ENCODE measurements around the gene SLC26A8. TPM values are rescaled to one million over a fixed set of nuclear protein-coding genes. Genes with fewer than 3 reads are reported as not detected.
"Not testable (repeated sequence)": the region's sequence is repeated elsewhere in the genome, so short reads cannot be mapped to it uniquely, and the experiment has no call there.

The SLC26A8 gene
- total RNA-seq, 1 donor from 2014 or later, result 0.35 TPM

DNA sequence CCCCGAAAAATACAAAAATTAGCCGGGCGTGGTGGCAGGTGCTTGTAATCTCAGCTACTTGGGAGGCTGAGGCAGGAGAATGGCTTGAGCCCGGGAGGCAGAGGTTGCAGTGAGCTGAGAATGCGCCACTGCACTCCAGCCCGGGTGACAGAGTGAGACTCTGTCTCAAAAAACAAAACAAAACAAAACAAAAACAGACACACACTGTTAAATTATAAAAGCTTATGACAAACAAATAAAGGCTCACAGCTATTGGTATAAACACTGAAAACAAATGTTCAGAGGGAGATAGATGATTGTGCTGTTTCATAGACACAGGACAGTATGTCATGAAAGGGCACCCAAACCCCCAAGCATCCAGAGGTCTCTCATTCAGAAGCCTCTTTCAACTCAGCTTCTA, 107.5 kb downstream of the SLC26A8 start:
- DNase-seq (ENCODE audit: low spot score), result not testable (repeated sequence)

DNA sequence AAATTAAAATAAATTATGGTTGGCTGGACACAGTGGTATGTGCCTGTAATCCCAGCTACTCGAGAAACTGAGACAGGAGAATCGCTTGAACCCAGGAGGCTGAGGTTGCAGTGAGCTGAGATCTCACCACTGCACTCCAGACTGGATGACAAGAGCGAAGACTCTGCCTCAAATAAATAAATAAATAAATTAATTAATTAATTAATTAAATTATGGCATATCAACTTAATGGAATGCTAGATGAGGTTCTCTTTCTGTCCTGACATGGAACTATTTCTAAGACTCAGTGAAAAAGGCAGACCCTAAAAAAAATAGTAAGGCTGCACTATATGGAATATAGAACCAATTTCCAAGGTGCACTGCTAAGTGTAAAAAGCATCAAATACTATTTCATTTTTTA, 108.4 kb downstream of the SLC26A8 start:
- no peak for DNase-seq (ENCODE audit: low spot score)

DNA sequence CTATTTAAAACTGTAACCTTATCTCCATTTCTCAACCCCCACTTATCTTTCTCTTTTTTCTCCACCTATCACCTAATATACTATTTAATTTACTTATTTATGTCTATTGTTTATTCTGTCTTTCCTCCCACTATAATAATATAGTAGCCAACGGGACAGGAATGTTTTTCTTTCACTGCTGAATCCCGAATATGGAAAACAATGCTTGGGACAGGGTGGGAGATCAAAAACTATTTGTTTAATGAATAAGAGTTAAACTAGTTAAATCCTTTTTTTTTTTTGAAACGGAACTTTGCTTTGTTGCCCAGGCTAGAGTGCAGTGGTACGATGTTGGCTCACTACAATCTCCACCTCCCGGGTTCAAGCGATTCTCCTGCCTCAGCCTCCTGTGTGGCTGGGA, 109.9 kb downstream of the SLC26A8 start:
- no peak for DNase-seq (ENCODE audit: low spot score)

DNA sequence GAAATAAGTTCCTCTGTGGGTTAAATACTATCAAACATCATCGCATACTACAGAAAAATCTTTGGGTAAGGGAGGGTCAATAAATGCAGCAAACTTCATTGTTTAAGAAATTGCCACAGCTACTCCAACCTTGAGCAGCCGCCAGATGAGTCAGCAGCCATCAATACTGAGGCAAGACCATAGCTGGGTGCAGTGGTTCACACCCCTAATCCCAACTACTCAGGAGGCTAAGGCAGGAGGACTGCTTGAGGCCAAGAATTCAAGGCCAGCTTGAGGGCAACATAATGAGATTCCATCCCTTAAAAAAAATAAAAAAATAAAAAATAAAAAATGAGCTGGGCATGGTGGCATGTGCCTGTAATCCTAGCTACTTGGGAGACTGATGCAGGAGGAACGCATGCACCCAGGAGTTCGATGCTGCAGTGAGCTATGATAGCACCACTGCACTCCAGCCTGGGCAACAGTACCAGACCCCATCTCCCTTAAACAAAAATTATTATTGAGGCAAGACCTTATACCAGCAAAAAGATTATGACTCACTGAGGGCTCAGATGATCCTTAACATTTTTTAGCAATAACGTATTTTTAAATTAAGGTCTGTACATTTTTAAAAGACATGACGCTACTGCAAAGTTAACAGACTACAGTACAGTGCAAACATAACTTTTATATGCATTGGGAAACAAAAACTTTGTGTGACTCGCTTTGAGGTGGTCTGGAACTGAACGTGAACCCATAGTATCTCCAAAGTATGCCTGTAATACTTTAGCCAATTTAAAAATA, 112.4 kb downstream of the SLC26A8 start:
- DNase-seq (ENCODE audit: low spot score), result no peak

DNA sequence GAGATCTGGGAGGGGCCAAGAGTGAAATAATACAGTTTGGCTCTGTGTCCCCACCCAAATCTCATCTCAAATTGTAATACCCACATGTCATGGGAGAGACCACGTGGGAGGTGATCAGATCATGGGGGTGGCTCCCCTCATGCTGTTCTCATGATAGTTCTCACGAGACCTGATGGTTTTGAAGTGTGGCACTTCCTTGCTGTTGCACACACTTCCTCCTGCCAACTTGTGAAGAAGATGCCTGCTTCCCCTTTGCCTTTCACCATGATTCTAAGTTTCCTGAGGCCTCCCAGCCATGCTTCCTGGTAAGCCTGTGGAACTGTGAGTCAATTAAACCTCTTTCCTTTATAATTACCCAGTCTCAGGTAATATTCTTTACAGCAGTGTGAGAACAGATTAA, 114.9 kb downstream of the SLC26A8 start:
- DNase-seq (ENCODE audit: low spot score), result not testable (repeated sequence)

DNA sequence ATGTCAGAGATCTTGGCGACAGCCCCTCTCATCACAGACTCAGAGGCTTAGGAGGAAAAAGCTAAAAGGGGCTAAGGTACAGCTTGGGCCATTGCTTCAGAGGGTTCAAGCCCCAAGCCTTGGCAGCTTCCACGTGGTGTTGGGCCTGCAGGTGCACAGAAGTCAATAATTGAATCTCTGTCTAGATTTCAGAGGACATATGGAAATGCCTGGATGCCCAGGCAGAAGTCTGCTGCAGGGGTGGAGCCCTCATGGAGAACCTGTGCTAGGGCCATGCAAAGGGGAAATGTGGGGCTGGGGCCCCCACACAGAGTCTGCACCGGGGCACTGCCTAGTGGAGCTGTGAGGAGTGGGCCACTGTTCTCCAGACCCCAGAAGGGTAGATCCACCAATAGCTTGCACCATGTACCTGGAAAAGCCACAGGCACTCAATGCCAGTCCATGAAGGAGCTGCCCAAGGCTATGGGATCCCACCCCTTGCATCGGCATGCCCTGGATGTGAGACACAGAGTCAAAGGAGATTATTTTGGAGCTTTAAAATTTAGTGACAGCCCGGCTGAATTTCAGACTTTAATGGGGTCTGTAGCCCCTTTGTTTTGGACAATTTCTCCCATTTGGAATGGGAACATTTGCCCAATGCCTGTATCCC, 115.6 kb downstream of the SLC26A8 start:
- not testable (repeated sequence) for DNase-seq (ENCODE audit: low spot score)

DNA sequence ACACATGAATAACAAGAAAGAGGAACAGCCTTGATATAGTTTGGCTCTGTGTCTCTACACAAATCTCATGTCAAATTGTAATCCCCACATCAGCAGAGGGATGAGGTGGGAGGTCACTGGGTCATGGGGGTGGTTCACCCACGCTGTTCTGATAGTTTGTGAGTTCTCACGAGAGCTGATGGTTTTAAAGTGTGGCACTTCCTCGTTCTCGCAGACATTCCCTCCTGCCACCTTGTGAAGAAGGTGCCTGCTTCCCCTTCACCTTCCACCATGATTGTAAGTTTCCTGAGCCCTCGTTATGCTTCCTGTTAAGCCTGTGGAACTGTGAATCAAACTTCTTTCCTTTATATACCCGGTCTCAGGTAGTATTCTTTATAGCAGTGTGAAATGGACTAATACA, 116.7 kb downstream of the SLC26A8 start:
- DNase-seq (ENCODE audit: low spot score), result no peak

DNA sequence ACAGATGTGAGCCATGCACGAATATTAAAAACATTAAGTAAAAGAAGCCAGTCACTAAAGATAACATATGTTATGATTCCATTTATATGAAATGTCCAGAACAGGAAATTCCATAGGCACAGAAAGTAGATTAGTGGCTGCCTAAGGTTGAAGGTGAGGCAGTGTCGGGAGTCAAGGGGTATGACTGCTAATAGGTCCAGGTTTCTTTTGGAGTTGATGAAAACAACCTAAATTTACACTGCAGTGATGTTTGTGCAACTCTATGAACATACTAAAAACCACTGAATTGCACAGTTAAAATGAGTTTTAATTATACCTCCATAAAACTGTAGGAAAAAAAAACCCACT, 118.0 kb downstream of the SLC26A8 start:
- DNase-seq (ENCODE audit: low spot score), result no peak

DNA sequence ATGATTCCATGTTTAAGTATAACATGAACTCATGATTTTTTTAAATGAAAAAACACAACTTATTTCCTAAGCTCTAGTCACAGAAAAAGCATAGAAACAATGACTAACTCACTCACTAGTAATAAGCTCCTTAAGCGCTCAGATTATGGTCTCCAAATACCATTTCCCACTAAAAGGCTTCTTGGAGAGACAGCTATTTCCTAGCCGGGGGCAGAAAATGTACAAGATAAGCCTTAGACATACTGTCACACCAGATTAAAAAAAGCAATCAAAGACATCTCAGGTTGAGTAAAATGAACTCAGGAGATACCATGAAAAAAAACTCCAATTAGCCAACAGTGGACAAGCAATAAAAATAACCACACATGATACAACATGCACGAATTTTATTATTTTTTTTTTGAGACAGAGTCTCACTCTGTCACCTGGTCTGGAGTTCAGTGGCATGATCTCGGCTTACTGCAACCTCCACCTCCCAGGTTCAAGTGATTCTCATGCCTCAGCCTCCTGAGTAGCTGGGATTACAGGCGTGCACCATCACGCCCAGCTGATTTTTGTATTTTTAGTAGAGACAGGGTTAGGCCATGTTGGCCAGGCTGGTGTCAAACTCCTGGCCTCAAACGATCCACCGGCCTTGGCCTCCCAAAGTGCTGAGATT, 118.5 kb downstream of the SLC26A8 start:
- no peak for DNase-seq (ENCODE audit: low spot score)

DNA sequence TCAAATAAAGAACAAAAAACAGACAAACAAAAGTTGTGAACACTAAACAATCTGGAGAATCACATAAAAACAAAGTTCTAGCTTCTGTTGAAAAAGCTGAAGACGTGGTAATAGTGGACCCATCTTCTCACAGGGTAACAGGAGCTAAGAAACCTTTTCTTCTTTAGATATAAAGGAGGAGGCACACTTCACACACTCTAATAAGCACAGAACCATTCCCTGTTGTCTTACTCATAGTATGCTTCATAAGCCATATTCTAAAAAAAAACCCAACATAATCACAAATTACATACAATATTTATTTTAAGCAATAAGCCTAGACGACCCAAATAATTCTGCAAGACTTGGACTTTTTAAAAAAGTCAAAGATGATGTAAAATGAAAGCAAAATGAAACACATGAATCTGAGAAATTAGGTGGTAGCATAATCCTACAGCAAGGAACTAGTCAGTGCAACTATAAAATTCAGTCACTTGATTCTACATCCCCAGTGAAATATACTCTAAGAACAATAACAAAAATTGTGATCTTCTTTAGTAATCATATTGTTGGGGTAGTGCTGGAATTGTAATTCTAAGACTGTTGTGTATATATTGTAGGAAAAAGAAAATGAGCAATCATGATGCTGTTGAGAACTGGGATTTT, 119.2 kb downstream of the SLC26A8 start:
- no peak for DNase-seq (ENCODE audit: low spot score)

DNA sequence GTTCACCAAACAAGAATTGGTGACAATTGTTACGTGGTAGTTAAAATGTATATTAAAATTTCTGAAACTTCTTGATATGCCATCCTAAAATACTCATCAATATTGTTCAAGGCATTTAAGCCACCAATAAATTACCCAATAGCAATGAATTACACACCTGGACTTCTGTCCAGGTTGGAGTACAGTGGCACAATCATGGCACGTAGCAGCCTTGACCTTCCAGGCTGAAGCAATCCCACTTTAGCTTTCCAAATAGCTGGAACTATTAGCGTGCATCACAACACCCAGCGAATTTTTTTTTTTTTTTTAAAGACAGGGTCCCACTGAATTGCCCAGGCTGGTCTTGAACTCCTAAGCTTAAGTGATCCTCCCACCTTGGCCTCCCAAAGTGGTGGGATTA, 120.8 kb downstream of the SLC26A8 start:
- DNase-seq (ENCODE audit: low spot score), result no peak

DNA sequence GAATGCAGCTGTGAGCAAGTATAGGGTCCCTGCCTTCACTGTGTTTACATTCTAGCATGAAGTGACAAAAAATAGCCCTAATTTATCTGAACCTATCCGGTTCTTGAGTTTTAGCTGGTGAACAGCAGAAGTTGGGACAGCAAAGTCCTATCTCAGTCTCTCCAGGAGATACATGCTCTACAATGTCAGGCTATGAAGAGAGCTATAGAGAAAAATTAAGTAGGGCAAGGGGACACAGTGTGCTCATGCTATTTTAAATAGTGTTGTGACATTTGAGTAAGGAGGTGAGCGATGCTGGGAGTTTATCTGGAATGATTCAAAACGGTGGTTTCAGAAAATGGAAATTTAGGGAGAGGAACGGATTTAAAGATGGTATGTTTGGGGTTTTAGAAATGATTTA, 124.0 kb downstream of the SLC26A8 start:
- no peak for DNase-seq (ENCODE audit: low spot score)

DNA sequence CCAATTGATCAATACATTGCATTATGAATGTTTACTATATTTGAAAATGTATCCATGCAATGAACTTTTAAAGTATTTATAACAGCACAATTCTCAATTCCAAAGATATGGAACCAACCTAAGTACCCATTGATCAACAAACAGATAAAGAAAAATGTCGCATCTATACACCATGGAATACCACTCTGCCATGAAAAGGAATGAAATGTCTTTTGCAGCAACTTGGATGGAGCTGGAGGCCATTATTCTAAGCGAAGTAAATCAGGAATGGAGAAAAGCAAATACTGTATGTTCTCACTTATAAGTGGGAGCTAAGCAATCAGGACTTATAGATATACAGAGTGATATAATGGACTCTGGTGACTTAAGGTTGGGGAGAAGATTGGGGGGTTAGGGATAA, 126.4 kb downstream of the SLC26A8 start:
- DNase-seq (ENCODE audit: low spot score), result no peak

DNA sequence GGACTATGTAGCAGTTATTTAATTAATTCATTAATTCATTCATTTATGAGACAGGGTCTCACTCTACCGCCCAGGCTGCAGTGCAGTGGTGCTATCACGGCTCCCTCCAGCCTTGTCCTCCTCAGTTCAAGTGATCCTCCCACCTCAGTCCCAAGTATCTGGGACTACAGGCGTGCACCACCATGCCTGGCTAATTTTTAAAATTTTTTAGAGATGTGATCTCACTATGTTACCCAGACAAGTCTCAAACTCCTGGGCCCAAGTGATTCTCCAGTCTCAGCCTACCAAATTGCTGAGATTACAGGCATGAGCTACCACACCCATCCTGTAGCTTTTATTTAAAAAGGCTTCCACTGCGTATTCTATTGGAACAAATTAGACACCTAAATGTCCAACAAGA, 127.0 kb downstream of the SLC26A8 start:
- no peak for DNase-seq (ENCODE audit: low spot score)

DNA sequence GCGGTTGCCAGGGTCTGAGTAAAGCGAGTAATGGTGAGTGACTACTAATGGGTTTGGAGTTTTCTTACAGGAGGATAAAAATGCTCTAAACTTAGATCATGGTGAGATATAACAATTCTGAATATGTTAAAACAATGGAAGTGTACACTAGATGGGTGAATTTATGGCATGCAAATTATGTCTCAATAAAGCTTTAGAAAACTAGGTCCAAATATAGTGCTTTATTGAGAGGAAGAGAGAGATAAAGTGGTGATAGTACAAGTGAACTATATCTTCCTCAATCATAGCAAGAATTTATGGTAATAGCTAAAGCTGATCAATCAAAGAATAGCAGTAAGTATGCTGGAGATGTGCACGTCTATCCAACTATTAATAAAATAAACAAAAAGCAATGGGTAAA, 127.4 kb downstream of the SLC26A8 start:
- no peak for DNase-seq (ENCODE audit: low spot score)

DNA sequence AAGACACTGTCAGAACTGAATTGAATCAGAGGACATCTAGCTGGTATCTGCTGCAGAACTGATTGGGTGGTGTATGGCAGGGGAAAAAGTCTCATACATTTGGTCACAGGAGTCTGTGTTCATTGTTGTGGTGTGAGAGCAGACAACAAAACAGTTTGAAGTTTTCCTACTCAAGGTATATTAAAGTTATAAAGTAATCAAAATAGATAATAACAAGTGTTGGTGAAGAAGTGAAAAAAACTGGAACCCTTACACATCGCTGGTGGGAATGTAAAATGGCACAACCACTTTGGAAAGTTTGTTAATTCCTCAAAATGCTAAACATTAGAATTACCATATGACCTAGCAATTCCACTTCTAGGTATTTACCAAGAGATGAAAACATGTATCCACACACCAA, 128.2 kb downstream of the SLC26A8 start:
- no peak for DNase-seq (ENCODE audit: low spot score)

DNA sequence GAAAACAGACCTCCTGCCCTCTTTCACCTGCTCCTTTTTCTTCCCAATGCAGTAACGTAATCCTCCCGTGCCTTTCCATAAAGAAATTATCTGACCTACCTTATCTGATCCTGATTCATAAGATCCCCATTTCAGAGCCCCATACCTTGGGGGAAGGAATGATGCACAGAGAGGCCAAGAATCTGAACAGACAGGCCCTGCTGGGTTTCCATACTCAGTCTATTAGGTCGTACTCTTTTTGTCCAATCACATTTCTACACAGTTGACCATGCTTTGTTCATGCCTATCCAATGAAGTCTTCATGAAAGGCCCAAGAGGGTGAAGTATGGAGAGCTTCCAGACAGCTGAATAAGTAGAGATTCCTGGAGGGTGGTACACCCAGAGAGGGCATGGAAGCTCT, 128.9 kb downstream of the SLC26A8 start:
- DNase-seq (ENCODE audit: low spot score), result no peak

DNA sequence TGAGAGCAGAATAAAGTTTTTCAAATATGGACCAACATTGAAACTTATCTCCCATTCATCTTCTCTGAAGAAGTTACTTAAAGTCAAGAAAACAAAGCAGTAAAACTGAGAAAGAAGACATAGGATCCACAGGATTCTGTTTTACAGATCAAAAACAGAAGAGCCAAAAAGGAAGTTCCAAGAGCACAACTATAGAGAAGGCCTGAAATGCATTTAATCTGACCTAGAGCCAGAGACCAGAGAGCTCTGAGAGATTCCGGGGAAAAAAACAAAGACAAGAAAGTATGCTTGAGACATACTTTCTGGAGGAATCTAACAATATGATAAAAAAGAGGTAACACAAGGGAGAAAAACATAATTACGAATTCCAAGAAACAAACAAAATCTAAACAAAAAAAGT, 129.7 kb downstream of the SLC26A8 start:
- no peak for DNase-seq (ENCODE audit: low spot score)
